HG03097 (cell line): Measurements from ENCODE around the gene UBE2V1.
A peak's percentile ranks its signal among the peaks of the same experiment; 100 is the strongest.
"Not testable (repeated sequence)": the region's sequence is repeated elsewhere in the genome, so short reads cannot be mapped to it uniquely, and the experiment has no call there.

Experiments used
- ATAC-seq: cut with Tn5 transposase; IDR thresholded peaks from one replicate; pipeline ENCODE4 v1.9.1; 2021; ENCODE audit not compliant: unreplicated experiment, low FRiP score

Gene UBE2V1

GRCh38 chr20:50099113-50099512, 13.8 kb downstream of the UBE2V1 start:
- no peak for ATAC-seq

GRCh38 chr20:50098259-50098658, 14.7 kb downstream of the UBE2V1 start:
- no peak for ATAC-seq

- no peak for ATAC-seq
These were observed 15.1 kb downstream of the UBE2V1 start for GRCh38 chr20:50097843-50098242.

- no peak for ATAC-seq
These were observed 16.7 kb downstream of the UBE2V1 start for GRCh38 chr20:50096237-50096636.

GRCh38 chr20:50095476-50096078, 17.4 kb downstream of the UBE2V1 start:
- no peak for ATAC-seq

- no peak for ATAC-seq
These were observed 18.4 kb downstream of the UBE2V1 start for GRCh38 chr20:50094522-50094921.

GRCh38 chr20:50093240-50093639, 19.7 kb downstream of the UBE2V1 start:
- ATAC-seq: no peak

GRCh38 chr20:50092436-50092835, 20.5 kb downstream of the UBE2V1 start:
- no peak for ATAC-seq

GRCh38 chr20:50089787-50090177, 23.2 kb downstream of the UBE2V1 start:
- ATAC-seq: no peak

GRCh38 chr20:50089140-50089786, 23.7 kb downstream of the UBE2V1 start:
- no peak for ATAC-seq

- no peak for ATAC-seq
These were observed 24.9 kb downstream of the UBE2V1 start for GRCh38 chr20:50088022-50088421.

GRCh38 chr20:50085481-50086365, 27.2 kb downstream of the UBE2V1 start:
- ATAC-seq: no peak

GRCh38 chr20:50085146-50085480, 27.8 kb downstream of the UBE2V1 start:
- no peak for ATAC-seq

GRCh38 chr20:50083034-50083433, 29.9 kb downstream of the UBE2V1 start:
- no peak for ATAC-seq

GRCh38 chr20:50082056-50082455, 30.9 kb downstream of the UBE2V1 start:
- not testable (repeated sequence) for ATAC-seq

- ATAC-seq: no peak
These were observed 34.9 kb downstream of the UBE2V1 start for GRCh38 chr20:50077818-50078601.

- no peak for ATAC-seq
These were observed 39.5 kb downstream of the UBE2V1 start for GRCh38 chr20:50073500-50073899.

GRCh38 chr20:50071039-50071888, 41.7 kb downstream of the UBE2V1 start:
- ATAC-seq: peak; percentile 82

GRCh38 chr20:50070361-50070760, 42.6 kb downstream of the UBE2V1 start:
- no peak for ATAC-seq

GRCh38 chr20:50068041-50068651, 44.8 kb downstream of the UBE2V1 start:
- no peak for ATAC-seq
